Natural killer cell (primary cell): ENCODE results near the gene ADGRB3. TPM values are rescaled to one million over a fixed set of nuclear protein-coding genes. Genes with fewer than 3 reads are reported as not detected.
"Not testable (repeated sequence)": the region's sequence is repeated elsewhere in the genome, so short reads cannot be mapped to it uniquely, and the experiment has no call there.

ENCODE experiments used
- ATAC-seq, 3 donors: fragments of 150-1000 bp in 2 of 3; fragments of 200-7000 bp in 1 of 3; cut with Tn5 transposase; 1 replicate in 1 of 3; 2 replicates in 2 of 3; pipeline ENCODE4 v1.10.0; 2021; ENCODE audit warnings: mild to moderate bottlenecking in 2 of 3, moderate library complexity in 2 of 3
- DNase-seq, 2 donors: peaks; one replicate each; pipeline versions ENCODE4 v3.0.0 to v3.0.0-alpha.2; 2013 to 2021; ENCODE audit warnings: mixed read lengths in 1 of 2
- H3K27ac ChIP-seq: one replicate; pipeline ENCODE4 v1.5.1; 2013; ENCODE audit warnings: mild to moderate bottlenecking, low read length
- H3K27me3 ChIP-seq: one replicate; pipeline ENCODE4 v1.6.1; 2013; ENCODE audit warnings: low read length; ENCODE audit not compliant: control insufficient read depth, insufficient read depth
- H3K36me3 ChIP-seq: one replicate; pipeline ENCODE4 v1.6.1; 2013; ENCODE audit warnings: low read length; ENCODE audit not compliant: control insufficient read depth, insufficient read depth
- H3K4me1 ChIP-seq: one replicate; pipeline ENCODE4 v1.6.1; 2013; ENCODE audit warnings: low read length; ENCODE audit not compliant: control insufficient read depth, insufficient read depth
- H3K4me3 ChIP-seq: one replicate; pipeline ENCODE4 v1.5.1; 2013; ENCODE audit warnings: low read length
- H3K9me3 ChIP-seq: one replicate; pipeline ENCODE4 v1.6.1; 2013; ENCODE audit warnings: low read length; ENCODE audit not compliant: control insufficient read depth, insufficient read depth
- H3K27ac Mint-ChIP-seq, 2 donors: one replicate each; pipeline ENCODE4 v1.8.0; 2022; ENCODE audit warnings: mild to moderate bottlenecking in 2 of 2, mixed read lengths in 2 of 2, moderate library complexity in 1 of 2
- H3K27me3 Mint-ChIP-seq, 2 donors: one replicate each; pipeline ENCODE4 v1.8.0; 2022; ENCODE audit warnings: low read depth in 2 of 2, mixed read lengths in 2 of 2
- H3K36me3 Mint-ChIP-seq: one replicate; pipeline ENCODE4 v1.8.0; 2022; ENCODE audit warnings: mixed read lengths
- H3K4me1 Mint-ChIP-seq, 2 donors: one replicate each; pipeline ENCODE4 v1.8.0; 2022; ENCODE audit warnings: mixed read lengths in 2 of 2
- H3K4me3 Mint-ChIP-seq: one replicate; pipeline ENCODE4 v1.8.0; 2022; ENCODE audit warnings: mild to moderate bottlenecking, moderate library complexity, mixed read lengths
- H3K9me3 Mint-ChIP-seq, 2 donors: one replicate each; pipeline ENCODE4 v1.8.0; 2022; ENCODE audit warnings: mixed read lengths in 2 of 2
- WGBS: methylation state at CpG from one replicate; pipeline ENCODE4 v1.1.7; 2013; ENCODE audit warnings: missing lambda C conversion rate; ENCODE audit not compliant: insufficient coverage; 5-methylcytosine and 5-hydroxymethylcytosine counted together
- intact Hi-C: fragments of 100-400 bp; cut with micrococcal nuclease; formaldehyde crosslinking; loops from one replicate; pipeline ENCODE4 v1.14.2; 2022
- total RNA-seq, 4 donors: library from RNA; stranded (reverse); fragments of 120-200 nt in 1 of 4; gene quantifications; one replicate each; pipeline versions ENCODE4 v1.2.3 to v1.2.4, GENCODE V29; 2013 to 2022
- TF ChIP-seq, protein P1 (sequence below): fragments of 200-600 bp; IDR thresholded peaks from one replicate; pipeline ENCODE4 v1.8.0; 2022; ENCODE audit warnings: antibody characterized with exemption

The ADGRB3 gene
- total RNA-seq, 3 donors from 2014 or later (not counting 1 experiment from before 2014, with no cell fraction given): not detected

DNA sequence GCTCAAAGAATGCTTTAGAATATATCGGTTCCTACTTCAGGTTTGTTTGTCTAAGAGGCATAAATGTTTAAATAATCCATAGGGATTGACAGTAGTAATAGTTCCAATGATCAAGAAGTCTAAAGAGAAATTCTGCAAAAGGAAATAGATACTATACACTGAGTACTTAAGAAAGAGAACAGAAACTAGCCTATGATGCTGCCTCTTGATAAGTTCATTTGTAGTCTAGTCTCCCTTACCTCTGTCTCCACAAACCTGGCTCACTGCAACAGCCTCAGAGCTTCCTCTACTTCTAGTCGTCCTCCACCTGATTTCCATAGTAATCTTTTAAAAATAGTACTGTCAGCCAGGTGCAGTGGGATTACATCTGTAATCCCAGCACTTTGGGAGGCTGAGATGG is 650.0 kb downstream of the ADGRB3 start:
- ATAC-seq: no peak
- no peak overlapping the region for H3K27ac ChIP-seq

DNA sequence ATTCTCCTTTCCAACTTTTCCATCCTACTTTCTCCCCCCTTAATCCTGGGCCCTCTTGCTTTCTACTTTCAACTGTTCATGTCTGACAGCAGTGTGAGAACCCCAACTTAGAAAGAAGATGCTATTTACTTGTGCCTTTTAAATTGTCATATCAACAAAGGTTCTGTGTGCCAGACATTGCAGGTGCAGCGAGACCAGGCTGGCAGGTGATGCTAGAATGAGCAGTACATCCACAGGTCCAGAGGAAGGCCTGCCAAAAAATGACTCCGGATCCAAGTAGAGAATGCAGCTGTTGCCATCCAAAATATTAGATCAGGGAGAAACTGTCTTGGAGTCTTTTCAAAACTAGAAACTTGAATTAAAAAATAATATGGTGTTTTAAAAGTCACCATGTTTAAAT is 651.2 kb downstream of the ADGRB3 start:
- no peak overlapping the region for H3K4me3 Mint-ChIP-seq
- H3K36me3 Mint-ChIP-seq: no peaks in the 10 kb centered on the region
- WGBS: 91% methylated on average over 2 of the region's 2 CpGs
- H3K27ac Mint-ChIP-seq: no peak overlapping the region
- H3K4me1 Mint-ChIP-seq: no peaks in the 10 kb centered on the region
- Histone ChIP-seq H3K27me3 (no peaks in the 10 kb centered on the region), H3K4me1 (no peaks in the 10 kb centered on the region), H3K4me3 (no peak overlapping the region), H3K36me3 (no peaks in the 10 kb centered on the region), H3K27ac (no peak overlapping the region), H3K9me3 (no peaks in the 10 kb centered on the region)
- intact Hi-C loops: no loop called here
- no peaks in the 10 kb centered on the region for H3K27me3 Mint-ChIP-seq
- no peak for ATAC-seq
- peaks cover 12% of the 10 kb centered on the region in 2 donors for H3K9me3 Mint-ChIP-seq
- TF ChIP-seq, protein P1, sequence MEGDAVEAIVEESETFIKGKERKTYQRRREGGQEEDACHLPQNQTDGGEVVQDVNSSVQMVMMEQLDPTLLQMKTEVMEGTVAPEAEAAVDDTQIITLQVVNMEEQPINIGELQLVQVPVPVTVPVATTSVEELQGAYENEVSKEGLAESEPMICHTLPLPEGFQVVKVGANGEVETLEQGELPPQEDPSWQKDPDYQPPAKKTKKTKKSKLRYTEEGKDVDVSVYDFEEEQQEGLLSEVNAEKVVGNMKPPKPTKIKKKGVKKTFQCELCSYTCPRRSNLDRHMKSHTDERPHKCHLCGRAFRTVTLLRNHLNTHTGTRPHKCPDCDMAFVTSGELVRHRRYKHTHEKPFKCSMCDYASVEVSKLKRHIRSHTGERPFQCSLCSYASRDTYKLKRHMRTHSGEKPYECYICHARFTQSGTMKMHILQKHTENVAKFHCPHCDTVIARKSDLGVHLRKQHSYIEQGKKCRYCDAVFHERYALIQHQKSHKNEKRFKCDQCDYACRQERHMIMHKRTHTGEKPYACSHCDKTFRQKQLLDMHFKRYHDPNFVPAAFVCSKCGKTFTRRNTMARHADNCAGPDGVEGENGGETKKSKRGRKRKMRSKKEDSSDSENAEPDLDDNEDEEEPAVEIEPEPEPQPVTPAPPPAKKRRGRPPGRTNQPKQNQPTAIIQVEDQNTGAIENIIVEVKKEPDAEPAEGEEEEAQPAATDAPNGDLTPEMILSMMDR: no peak
- no peak for DNase-seq

More for the DNA sequence above, 650.0 kb downstream of the ADGRB3 start:
- TF ChIP-seq, protein P1: no peak
- Mint-ChIP-seq H3K4me1 (no peaks in the 10 kb centered on the region), H3K4me3 (no peak overlapping the region), H3K27ac (no peak overlapping the region), H3K9me3 (peaks cover 10% of the 10 kb centered on the region in 2 donors), H3K27me3 (no peaks in the 10 kb centered on the region), H3K36me3 (no peaks in the 10 kb centered on the region)
- no peak overlapping the region for H3K4me3 ChIP-seq
- WGBS: no CpG with 5 or more reads among the region's 2 CpGs
- H3K36me3 ChIP-seq: no peaks in the 10 kb centered on the region
- no peak for DNase-seq
- H3K9me3 ChIP-seq: no peaks in the 10 kb centered on the region
- no peaks in the 10 kb centered on the region for H3K4me1 ChIP-seq
- no peaks in the 10 kb centered on the region for H3K27me3 ChIP-seq
- intact Hi-C loops: no loop called here

DNA sequence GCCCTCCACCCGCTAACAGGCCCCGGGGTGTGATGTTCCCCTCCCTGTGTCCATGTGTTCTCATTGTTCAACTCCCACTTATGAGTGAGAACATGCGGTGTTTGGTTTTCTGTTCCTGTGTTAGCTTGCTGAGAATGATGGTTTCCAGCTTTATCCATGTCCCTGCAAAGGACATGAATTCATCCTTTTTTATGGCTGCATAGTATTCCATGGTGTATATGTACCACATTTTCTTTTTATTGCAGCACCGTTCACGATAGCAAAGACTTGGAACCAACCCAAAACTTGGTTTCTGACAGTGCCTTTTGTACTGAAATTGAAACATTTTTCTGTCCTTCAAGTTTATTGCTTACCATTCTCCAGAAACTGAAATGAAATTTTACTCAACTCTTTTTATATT is 653.1 kb downstream of the ADGRB3 start:
- DNase-seq, ATAC-seq: not testable (repeated sequence)
- 96% methylated on average over 4 of the region's 5 CpGs for WGBS

DNA sequence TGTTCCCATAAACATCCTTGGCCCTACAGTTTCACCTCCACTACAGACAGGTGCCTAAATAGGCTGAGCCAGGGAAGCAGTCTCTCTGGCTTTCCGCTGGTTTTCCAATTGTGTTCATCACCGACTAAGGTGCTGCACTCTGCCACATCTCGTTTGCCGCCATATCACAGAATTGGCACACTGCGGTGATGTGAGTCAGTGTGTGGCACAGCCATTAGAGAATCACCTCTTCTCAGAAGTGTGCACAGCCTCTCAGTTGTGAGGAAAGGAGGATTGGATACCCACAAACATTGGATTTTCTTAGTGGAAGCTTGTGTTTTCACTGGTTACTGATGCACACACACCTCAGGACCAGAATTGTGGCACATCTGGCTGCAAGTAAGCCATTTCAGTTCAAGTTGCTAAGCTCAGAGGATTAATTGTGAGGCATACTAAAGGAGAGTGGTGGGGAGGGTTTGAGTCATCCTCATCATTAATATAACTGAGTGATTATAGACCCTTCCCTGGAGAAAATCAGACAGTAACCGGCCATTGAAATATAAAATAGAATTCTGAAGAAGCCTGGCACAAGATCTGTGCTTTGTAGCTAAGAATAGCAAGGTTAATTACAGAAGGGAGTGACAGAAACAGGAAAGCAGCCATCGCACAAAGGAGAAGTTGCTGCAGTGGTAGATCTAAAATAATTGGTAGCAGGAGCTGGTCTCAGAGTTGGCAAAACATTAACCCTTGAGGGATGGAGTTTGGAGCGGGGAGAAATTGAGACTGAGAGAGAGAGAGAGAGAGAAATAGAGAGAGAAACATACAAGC is 654.8 kb downstream of the ADGRB3 start:
- H3K27ac ChIP-seq: no peak overlapping the region
- H3K9me3 ChIP-seq: no peaks in the 10 kb centered on the region
- H3K27ac Mint-ChIP-seq: no peak overlapping the region
- no peak overlapping the region for H3K4me3 Mint-ChIP-seq
- no peak for ATAC-seq
- no peaks in the 10 kb centered on the region for H3K4me1 Mint-ChIP-seq
- no peaks in the 10 kb centered on the region for H3K36me3 Mint-ChIP-seq
- H3K27me3 ChIP-seq: no peaks in the 10 kb centered on the region
- TF ChIP-seq, protein P1: no peak
- H3K4me1 ChIP-seq: no peaks in the 10 kb centered on the region
- WGBS: 58% methylated on average over 8 of the region's 8 CpGs
- no peaks in the 10 kb centered on the region for H3K27me3 Mint-ChIP-seq
- H3K9me3 Mint-ChIP-seq: peaks cover 8 to 12% of the 10 kb centered on the region in 2 donors
- DNase-seq: no peak
- no peak overlapping the region for H3K4me3 ChIP-seq
- intact Hi-C loops: no loop called here
- no peaks in the 10 kb centered on the region for H3K36me3 ChIP-seq

More for the DNA sequence above, 653.1 kb downstream of the ADGRB3 start:
- H3K4me3 Mint-ChIP-seq, H3K36me3 Mint-ChIP-seq, H3K4me1 ChIP-seq, H3K27ac ChIP-seq, H3K4me3 ChIP-seq, intact Hi-C loops, H3K27me3 ChIP-seq, H3K9me3 ChIP-seq, H3K9me3 Mint-ChIP-seq, H3K27me3 Mint-ChIP-seq, H3K4me1 Mint-ChIP-seq, H3K27ac Mint-ChIP-seq, H3K36me3 ChIP-seq: not testable (repeated sequence)
